Measurements from ENCODE around the gene POLR2J3. TPM values are rescaled to one million over a fixed set of nuclear protein-coding genes. Genes with fewer than 3 reads are reported as not detected.
"Not testable (repeated sequence)": the region's sequence is repeated elsewhere in the genome, so short reads cannot be mapped to it uniquely, and the experiment has no call there.

Gene POLR2J3
- total RNA-seq = 10 to 100 TPM; 13.8 to 84.3 (median 33.8) TPM
- polyA plus RNA-seq = 10 to 100 TPM in 2 of 3 donors, 1 to 10 TPM in 1; 6.9 to 40.8 (median 33.0) TPM
- long read RNA-seq, donor 1, partial matches to known transcripts = 0 of 2 reads
- long read RNA-seq, donor 1, other reads (novel, unspliced or antisense) = 0 of 2 reads
- long read RNA-seq, donor 2 = 0 reads
- long read RNA-seq, donor 3, full-length matches to known transcripts = 4 of 4 reads
- long read RNA-seq, donor 3, partial matches to known transcripts = 0 of 4 reads
- long read RNA-seq, donor 3, other reads (novel, unspliced or antisense) = 0 of 4 reads
- long read RNA-seq, donor 4, partial matches to known transcripts = 0 of 1 reads
- long read RNA-seq, donor 4, other reads (novel, unspliced or antisense) = 0 of 1 reads
- long read RNA-seq, donor 5, full-length matches to known transcripts = 9 of 9 reads
- long read RNA-seq, donor 5, partial matches to known transcripts = 0 of 9 reads
- long read RNA-seq, donor 5, other reads (novel, unspliced or antisense) = 0 of 9 reads
- long read RNA-seq, donor 6, full-length matches to known transcripts = 12 of 12 reads
- long read RNA-seq, donor 6, partial matches to known transcripts = 0 of 12 reads
- long read RNA-seq, donor 6, other reads (novel, unspliced or antisense) = 0 of 12 reads
- long read RNA-seq, donor 7, partial matches to known transcripts = 0 of 3 reads
- long read RNA-seq, donor 7, other reads (novel, unspliced or antisense) = 0 of 3 reads
- long read RNA-seq, donor 8, full-length matches to known transcripts = 7 of 7 reads
- long read RNA-seq, donor 8, partial matches to known transcripts = 0 of 7 reads
- long read RNA-seq, donor 8, other reads (novel, unspliced or antisense) = 0 of 7 reads
- long read RNA-seq, donor 9, partial matches to known transcripts = 0 of 2 reads
- long read RNA-seq, donor 9, other reads (novel, unspliced or antisense) = 0 of 2 reads
- long read RNA-seq, donor 10 = 0 reads

- DNase-seq = peak; percentile 95 to 98
- H3K9me3 ChIP-seq; H3K27me3 ChIP-seq; intact Hi-C loops (cut with DNase I; ENCODE audit: low total_unique reads); H3K36me3 ChIP-seq; H3K4me1 ChIP-seq: not testable (repeated sequence)
- 0 to 2% (median 0%) methylated on average over 22 to 52 of the region's 64 CpGs for WGBS, 5 donors
- peak within 1 kb of the TSS; percentile 70 to 85 (median 73) for H3K4me3 ChIP-seq
- H3K27ac ChIP-seq = peak within 1 kb of the TSS; percentile 38 to 89 (median 83)
- peak in 4 of 7 experiments; percentile 32 to 78 (median 56) for TF ChIP-seq CTCF (IDR thresholded peaks at IDR 0.05)
- peak in 2 of 3 donors; percentile 29 to 63 for TF ChIP-seq POLR2AphosphoS5 (IDR thresholded peaks at IDR 0.05)
Observed at GRCh38 chr7:102572261-102573239, at the start of gene POLR2J3. Gene POLR2J3 (minus strand): TSS chr7:102572583. CDS start chr7:102572521, 62 bp downstream.

- intact Hi-C loops (cut with DNase I; ENCODE audit: low total_unique reads); H3K9me3 ChIP-seq; H3K4me1 ChIP-seq; H3K27ac ChIP-seq; H3K36me3 ChIP-seq; H3K27me3 ChIP-seq; H3K4me3 ChIP-seq: not testable (repeated sequence)
- DNase-seq = peak in 1 of 2 donors; percentile 2
- 78 to 91% (median 87%) methylated on average over 2 to 4 of the region's 8 CpGs; no CpG with 5 or more reads in 1 of the 5 donors for WGBS, 5 donors
Observed at GRCh38 chr7:102618122-102618521, 45.7 kb upstream of the POLR2J3 start.

- intact Hi-C loops (cut with DNase I; ENCODE audit: low total_unique reads); H3K27me3 ChIP-seq; H3K4me1 ChIP-seq; H3K9me3 ChIP-seq; H3K36me3 ChIP-seq: not testable (repeated sequence)
- Histone ChIP-seq H3K4me3 (peak within 1 kb of the TSS; percentile 44 to 50 (median 47)), H3K27ac (peak within 1 kb of the TSS in 2 of 5 donors; percentile 38 to 72)
- WGBS, 5 donors = 1% methylated on average over 15 to 18 of the region's 62 CpGs; no CpG with 5 or more reads in 2 of the 5 donors
- DNase-seq = peak; percentile 26 to 65
Observed at GRCh38 chr7:102616507-102617125, 44.2 kb upstream of the POLR2J3 start, which contains the start of gene RASA4. Gene RASA4 (minus strand): TSS chr7:102616756. CDS start chr7:102616689, 67 bp downstream.

- DNase-seq; intact Hi-C loops (cut with DNase I; ENCODE audit: low total_unique reads); H3K4me1 ChIP-seq; H3K4me3 ChIP-seq; H3K9me3 ChIP-seq; H3K27ac ChIP-seq; H3K36me3 ChIP-seq; H3K27me3 ChIP-seq: not testable (repeated sequence)
- WGBS, 5 donors = no CpG with 5 or more reads among the region's 10 CpGs
Observed at GRCh38 chr7:102615930-102616329, 43.5 kb upstream of the POLR2J3 start.

- intact Hi-C loops (cut with DNase I; ENCODE audit: low total_unique reads); DNase-seq; H3K4me3 ChIP-seq; H3K27me3 ChIP-seq; H3K4me1 ChIP-seq; H3K36me3 ChIP-seq; H3K27ac ChIP-seq; H3K9me3 ChIP-seq: not testable (repeated sequence)
- no CpG with 5 or more reads among the region's 3 CpGs for WGBS, 5 donors
Observed at GRCh38 chr7:102614873-102615272, 42.5 kb upstream of the POLR2J3 start.

GRCh38 chr7:102614346-102614697 is 41.9 kb upstream of the POLR2J3 start:
- intact Hi-C loops (cut with DNase I; ENCODE audit: low total_unique reads); H3K27ac ChIP-seq; H3K4me1 ChIP-seq; H3K36me3 ChIP-seq; H3K4me3 ChIP-seq; H3K27me3 ChIP-seq; DNase-seq; H3K9me3 ChIP-seq: not testable (repeated sequence)
- no CpG with 5 or more reads among the region's 4 CpGs for WGBS, 5 donors

- DNase-seq; H3K4me1 ChIP-seq; H3K36me3 ChIP-seq; H3K27me3 ChIP-seq; H3K9me3 ChIP-seq; H3K4me3 ChIP-seq; intact Hi-C loops (cut with DNase I; ENCODE audit: low total_unique reads): not testable (repeated sequence)
- WGBS, 5 donors = 68 to 85% (median 79%) methylated on average over 4 to 5 of the region's 15 CpGs; no CpG with 5 or more reads in 1 of the 5 donors
- H3K27ac ChIP-seq = peak overlapping the region in 1 of 5 donors; percentile 18
Observed at GRCh38 chr7:102613575-102614345, 41.4 kb upstream of the POLR2J3 start.

- H3K27ac ChIP-seq = peak overlapping the region in 3 of 5 donors; percentile 26 to 68 (median 55)
- H3K27me3 ChIP-seq; intact Hi-C loops (cut with DNase I; ENCODE audit: low total_unique reads); DNase-seq; H3K9me3 ChIP-seq; H3K36me3 ChIP-seq; H3K4me1 ChIP-seq; H3K4me3 ChIP-seq: not testable (repeated sequence)
- 22 to 48% (median 26%) methylated on average over 6 to 8 of the region's 10 CpGs; no CpG with 5 or more reads in 1 of the 5 donors for WGBS, 5 donors
Observed at GRCh38 chr7:102611675-102612325, 39.4 kb upstream of the POLR2J3 start.

Data from stomach (tissue), 19 donors.